COLO668 (cell line): Measurements from ENCODE around the gene FMN2.

ENCODE experiments used
- DNase-seq: peaks from one replicate; lab custom pipeline; 2025; ENCODE audit not compliant: unreplicated experiment; lab: John Stamatoyannopoulos, UW

FMN2 gene

DNA sequence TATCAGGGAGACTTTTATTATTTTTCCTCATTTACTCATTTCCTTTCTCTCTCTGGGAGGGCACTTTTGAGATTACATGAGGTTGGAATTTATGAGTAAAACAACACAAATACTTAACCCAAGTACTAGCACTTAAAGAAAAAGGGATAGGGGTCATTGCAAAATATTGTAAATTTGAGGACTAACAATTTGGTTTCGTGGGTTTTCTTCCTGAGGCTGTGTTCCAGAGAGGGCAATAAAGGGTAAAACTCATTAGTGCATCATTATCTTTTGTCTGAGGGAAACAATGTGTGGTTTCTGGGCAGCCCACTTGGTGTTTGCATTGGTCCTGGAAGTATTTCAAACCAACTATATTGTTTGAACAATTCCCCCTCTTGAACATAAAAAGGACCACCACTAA, 423.8 kb downstream of the FMN2 start:
- DNase-seq: no peak

DNA sequence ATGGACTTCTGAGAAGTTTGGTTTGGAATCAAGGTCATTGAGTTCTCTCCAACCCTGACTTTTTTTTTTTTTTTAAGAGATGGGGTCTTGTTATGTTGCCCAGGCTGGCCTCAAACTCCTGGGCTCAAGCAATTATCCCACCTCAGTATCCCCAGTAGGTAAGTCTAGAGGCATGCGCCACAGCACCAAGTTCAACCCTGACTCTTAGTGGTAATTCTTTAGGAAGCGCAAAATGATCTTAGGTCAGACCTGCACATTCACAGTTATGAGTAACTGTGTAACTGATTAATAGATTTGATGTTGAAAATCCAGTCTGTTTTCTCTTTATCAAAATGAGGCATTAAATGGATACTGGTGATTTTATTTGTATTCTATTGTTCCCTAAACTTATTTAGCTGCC, 424.4 kb downstream of the FMN2 start:
- DNase-seq: no peak

DNA sequence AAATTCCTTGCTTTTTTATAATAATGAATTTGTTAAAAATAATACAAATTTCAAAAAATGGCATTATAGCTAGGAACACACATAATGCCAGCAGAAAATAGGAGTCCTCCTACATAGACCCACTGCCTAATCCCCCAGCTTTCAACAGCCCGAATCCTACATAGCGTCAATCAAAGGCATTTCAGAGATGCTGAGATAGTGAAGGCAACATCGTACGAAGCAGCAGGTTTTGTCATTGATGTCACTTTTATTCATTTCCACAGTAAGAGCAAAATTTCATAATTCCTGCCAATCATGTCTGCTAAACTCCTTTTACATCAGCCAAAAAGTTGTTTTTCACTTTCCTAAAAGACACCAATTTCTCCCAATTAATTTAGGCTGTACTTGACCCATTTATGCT, 426.2 kb downstream of the FMN2 start:
- no peak for DNase-seq

DNA sequence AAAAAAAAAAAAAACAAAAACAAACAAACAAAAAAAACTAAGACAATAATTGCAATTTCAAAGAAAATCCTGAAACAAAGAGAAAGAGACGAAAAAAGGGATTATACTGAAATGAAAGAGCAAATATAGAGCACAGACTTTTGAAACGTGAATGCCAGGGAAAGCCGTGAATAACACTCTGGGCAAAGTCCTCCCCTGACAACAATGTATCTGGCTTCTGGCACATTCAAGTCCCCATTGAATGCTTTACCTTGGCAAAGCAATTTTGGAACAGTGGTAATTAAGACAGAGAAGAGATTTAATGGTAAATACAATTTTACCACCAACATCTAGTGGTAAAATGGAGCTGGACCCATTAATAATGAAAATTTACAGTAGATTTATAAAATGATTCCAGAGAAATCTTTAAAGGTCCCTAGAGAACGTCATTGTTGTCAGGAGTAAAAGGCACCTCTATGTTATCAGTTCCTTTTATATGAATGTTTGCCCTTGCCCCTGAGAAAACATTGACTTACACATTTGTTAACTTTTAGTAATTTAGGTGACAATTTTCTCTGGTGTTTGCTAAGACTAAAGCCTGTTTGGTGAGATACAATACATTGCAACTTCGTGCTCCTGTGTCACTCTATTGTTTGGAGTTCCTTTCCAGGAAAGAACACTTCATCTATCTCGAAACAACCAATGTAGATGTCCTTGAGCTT, 430.6 kb downstream of the FMN2 start:
- no peak for DNase-seq

DNA sequence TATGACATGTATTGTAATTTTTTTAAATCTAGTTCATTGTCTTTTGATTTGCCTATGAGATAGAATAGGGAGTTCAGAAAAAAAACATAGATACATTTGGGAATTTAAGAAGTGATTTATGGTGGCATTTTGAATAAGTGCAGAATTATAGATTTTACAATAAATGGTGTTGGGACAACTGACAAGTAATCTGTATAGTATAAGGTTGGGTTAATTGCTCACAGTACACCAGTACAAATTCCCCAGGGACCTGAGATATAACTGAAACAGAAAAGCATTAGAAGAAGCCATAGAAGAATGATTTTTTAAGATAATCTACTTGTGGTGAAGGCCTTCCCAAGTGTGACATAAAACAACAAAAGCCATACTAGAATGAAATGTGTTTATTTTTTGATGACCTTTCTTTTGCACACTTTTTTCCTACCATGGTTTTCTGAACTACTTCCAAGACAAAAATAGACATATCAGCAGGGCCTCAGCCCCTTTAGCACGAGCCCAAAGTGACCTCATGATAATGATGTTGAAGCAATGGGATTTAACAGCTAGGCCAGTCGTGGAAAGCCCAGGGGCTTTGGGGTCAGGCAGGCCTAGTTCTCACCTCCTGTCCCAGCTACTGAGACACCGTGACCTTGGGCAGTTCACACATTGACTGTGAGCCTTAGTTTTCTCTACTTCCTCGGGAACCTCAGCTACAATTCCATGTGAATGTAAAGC, 432.8 kb downstream of the FMN2 start:
- no peak for DNase-seq
